BJ (cell line): ENCODE results near the gene MTURN. TPM values are rescaled to one million over a fixed set of nuclear protein-coding genes. Genes with fewer than 3 reads are reported as not detected.
A peak's percentile ranks its signal among the peaks of the same experiment; 100 is the strongest.

Source experiments
- CTCF ChIA-PET: fragments of 350-600 bp; formaldehyde crosslinking; extraction: SDS; loops from one replicate; lab custom pipeline; 2021; ENCODE audit warnings: antibody characterized with exemption, inconsistent platforms; lab: Yijun Ruan, JAX
- POLR2A ChIA-PET: fragments of 300-600 bp; sonication (Branson Sonifier 250); formaldehyde crosslinking; extraction: SDS; loops from one replicate; lab custom pipeline; 2021; ENCODE audit warnings: antibody characterized with exemption; lab: Charles Lee
- DNase-seq: peaks from one replicate; pipeline ENCODE4 v3.0.0-alpha.2; 2011; ENCODE audit warnings: low read depth
- H3K27me3 ChIP-seq: 2 replicates; pipeline ENCODE4 v1.6.0; 2011; ENCODE audit warnings: low read length; ENCODE audit not compliant: control insufficient read depth, insufficient read depth
- H3K36me3 ChIP-seq: 2 replicates; pipeline ENCODE4 v1.5.1; 2011; ENCODE audit warnings: low read length; ENCODE audit not compliant: control insufficient read depth, insufficient read depth
- H3K4me3 ChIP-seq: 2 replicates; pipeline ENCODE4 v1.5.1; 2011; ENCODE audit warnings: low read depth, mild to moderate bottlenecking, control low read depth, low read length
- polyA plus RNA-seq: library from polyadenylated mRNA; depleted of rRNA; stranded (reverse); fragments of >200 nt; gene quantifications from 2 replicates; pipeline ENCODE4 v1.2.3, GENCODE V29; 2011
- TF ChIP-seq, protein P1 (sequence below): IDR thresholded peaks from 2 replicates; pipeline ENCODE4 v1.5.1; 2011; ENCODE audit warnings: low read depth, mild to moderate bottlenecking, control low read depth, inconsistent platforms, low read length, moderate library complexity; ENCODE audit not compliant: insufficient read depth

Gene MTURN
- polyA plus RNA-seq, 1 experiment = 7.0 TPM

DNA sequence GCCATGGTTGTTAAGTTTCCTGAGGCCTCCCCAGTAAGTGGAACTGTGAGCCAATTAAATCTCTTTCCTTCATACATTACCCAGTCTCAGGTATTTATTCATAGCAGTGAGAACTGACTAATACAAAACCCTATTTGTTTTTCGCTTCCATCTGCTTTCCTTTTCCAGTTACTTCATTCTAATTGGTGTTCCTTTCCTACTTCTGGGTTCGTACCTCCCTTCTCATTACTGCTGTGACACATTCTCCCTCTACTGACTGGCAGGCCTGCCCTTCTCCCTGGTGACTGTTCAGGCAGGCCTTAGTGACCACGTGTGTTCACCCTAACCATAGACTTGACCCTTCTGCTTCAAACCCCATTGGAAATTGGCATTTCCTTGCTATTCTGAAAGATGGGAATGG is 37.7 kb downstream of the MTURN start:
- Histone ChIP-seq H3K4me3 (no peak overlapping the region), H3K27me3 (no peaks in the 10 kb centered on the region), H3K36me3 (no peaks in the 10 kb centered on the region)
- ChIA-PET POLR2A (no interaction called here), CTCF (interaction anchor here (3.0 kb wide), 1 partner anchor 8 kb away, joined by 16 read pairs; no protein-coding TSS in a partner anchor)
- TF ChIP-seq, protein P1, sequence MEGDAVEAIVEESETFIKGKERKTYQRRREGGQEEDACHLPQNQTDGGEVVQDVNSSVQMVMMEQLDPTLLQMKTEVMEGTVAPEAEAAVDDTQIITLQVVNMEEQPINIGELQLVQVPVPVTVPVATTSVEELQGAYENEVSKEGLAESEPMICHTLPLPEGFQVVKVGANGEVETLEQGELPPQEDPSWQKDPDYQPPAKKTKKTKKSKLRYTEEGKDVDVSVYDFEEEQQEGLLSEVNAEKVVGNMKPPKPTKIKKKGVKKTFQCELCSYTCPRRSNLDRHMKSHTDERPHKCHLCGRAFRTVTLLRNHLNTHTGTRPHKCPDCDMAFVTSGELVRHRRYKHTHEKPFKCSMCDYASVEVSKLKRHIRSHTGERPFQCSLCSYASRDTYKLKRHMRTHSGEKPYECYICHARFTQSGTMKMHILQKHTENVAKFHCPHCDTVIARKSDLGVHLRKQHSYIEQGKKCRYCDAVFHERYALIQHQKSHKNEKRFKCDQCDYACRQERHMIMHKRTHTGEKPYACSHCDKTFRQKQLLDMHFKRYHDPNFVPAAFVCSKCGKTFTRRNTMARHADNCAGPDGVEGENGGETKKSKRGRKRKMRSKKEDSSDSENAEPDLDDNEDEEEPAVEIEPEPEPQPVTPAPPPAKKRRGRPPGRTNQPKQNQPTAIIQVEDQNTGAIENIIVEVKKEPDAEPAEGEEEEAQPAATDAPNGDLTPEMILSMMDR = no peak
- no peak for DNase-seq

DNA sequence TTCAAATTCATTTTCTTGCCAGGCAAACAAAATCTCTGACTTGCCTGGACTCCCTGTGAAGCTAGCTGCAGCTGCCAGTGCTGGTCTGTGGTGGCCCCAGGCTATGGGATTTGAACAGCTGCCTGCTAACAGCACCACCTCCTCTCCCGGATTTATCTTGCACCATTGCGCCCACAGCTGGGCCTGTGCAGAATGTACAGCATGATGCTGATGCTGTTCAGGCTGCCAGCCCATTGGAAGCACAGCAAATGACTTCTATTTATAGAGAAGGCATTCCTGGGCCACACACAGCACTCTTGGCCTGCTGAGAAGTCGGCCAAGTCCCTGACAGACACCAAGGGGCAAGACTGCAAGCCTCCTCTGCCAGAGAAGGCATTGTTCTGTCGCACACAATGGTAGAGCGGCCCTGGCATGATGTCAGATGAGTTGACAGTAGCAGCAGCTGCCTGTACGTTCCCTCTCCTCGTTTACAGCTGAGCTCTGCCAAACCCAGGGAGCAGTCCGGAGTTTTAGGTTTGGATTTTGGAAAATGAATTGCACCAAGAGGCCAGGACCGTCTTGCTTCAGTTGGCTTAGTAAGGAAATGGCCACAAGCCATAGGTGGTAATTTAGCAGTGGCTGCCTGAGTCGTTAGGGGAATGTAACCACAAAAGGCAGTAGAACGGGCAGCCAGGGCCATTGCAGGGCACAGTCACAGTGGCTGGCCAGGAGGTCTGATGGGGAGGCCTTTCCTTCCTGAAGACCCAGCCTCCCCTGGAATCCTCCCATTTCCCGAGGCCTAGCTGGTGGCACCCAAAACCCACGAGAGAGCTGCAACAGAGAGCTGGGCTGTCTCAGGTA is 38.5 kb downstream of the MTURN start:
- Histone ChIP-seq H3K27me3 (no peaks in the 10 kb centered on the region), H3K4me3 (no peak overlapping the region), H3K36me3 (no peaks in the 10 kb centered on the region)
- CTCF ChIA-PET = interaction anchor here (0.9 to 3.0 kb wide), 2 partner anchors 9 to 11 kb away, joined by 3 to 16 read pairs; no protein-coding TSS in a partner anchor
- POLR2A ChIA-PET = no interaction called here
- peak; percentile 95 for DNase-seq
- TF ChIP-seq, protein P1 = peak; percentile 62

DNA sequence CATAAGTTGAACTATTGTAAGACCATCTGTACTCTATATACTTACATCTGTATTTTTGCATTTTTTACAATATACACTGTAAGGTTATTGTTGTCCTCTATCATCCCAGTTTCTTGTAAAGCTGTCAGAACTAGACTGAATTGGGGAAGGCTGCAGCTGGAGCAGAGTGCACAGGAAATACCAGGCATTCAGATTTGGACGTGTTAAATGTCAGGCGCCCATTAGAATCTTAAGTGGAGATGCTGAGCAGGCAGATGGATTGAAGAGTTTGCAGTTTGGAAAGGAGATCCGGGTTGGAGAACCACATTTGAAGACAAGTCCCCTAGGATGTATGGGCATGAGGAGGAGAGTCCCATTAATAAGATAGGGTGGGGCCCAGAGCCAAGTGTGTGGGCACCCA is 40.4 kb downstream of the MTURN start:
- no peaks in the 10 kb centered on the region for H3K36me3 ChIP-seq
- H3K27me3 ChIP-seq = no peaks in the 10 kb centered on the region
- H3K4me3 ChIP-seq = no peak overlapping the region
- POLR2A ChIA-PET = no interaction called here
- CTCF ChIA-PET = interaction anchor here (0.7 to 3.0 kb wide), 3 partner anchors 11 to 390 kb away, joined by 3 to 16 read pairs (median 3); no protein-coding TSS in a partner anchor
- no peak for DNase-seq
- TF ChIP-seq, protein P1 = no peak

DNA sequence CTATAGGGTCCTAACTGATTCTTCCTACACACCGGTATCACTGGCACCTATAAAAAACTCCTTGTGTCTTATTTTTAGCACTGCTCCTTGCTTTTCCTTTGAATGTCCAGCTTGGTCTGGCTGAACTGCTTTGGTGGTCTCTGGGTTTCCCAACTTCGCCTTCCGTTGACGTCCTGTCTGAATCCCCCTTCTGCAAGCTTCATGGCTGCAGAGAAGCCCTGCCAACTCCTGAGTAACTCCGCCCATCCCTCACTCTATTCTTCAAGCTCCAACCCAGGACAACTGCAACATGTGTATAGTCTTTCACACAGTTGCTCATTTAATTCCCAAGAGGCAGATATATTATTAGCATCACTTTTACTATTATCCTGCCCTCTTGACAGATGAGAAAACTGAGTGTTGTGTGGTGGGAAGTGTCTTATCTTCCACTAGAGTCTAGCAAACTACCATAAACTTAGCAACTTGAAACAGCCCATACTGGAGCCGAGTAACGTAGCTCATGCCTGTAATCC is 40.9 kb downstream of the MTURN start:
- POLR2A ChIA-PET = no interaction called here
- CTCF ChIA-PET = interaction anchor here (0.9 to 1.1 kb wide), 3 partner anchors 11 to 94 kb away, joined by 3 to 4 read pairs (median 3); no protein-coding TSS in a partner anchor
- Histone ChIP-seq H3K36me3 (no peaks in the 10 kb centered on the region), H3K27me3 (no peaks in the 10 kb centered on the region), H3K4me3 (no peak overlapping the region)
- DNase-seq = no peak
- TF ChIP-seq, protein P1 = no peak

DNA sequence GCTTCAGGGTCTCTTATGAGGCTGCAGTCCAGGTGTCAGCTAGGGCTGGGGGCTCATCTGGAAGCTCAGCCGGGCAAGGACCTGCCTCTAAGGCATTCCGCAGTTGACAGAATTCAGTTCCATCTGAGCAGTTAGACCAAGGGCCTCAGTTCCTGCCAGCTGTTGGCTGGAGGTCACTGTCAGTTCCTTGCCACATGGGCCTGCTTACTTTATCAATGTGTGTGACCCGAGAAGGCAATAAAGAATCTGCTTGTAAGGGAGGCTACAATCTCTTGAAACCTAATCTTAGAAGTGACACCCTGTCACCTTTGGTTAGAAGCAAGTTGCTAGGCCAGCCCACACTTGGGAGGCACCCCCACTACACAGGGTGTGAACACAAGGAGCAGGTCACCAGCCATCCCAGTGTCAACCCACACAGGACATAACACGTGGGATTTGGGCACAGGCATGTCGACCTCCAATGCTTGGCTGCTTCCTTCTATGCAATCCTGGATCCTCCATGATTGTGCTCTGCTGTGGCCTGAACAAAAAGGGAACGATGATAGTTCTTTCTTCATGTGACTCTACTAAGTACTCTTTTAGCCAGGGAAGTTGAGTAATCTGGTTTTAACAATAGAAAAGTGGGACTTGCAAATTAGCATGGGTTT is 41.8 kb downstream of the MTURN start:
- CTCF ChIA-PET = interaction anchor here (0.9 kb wide), 2 partner anchors 12 to 93 kb away, joined by 3 to 4 read pairs; no protein-coding TSS in a partner anchor
- H3K36me3 ChIP-seq = no peaks in the 10 kb centered on the region
- no peak for DNase-seq

More for the DNA sequence above, 41.8 kb downstream of the MTURN start:
- Histone ChIP-seq H3K27me3 (no peaks in the 10 kb centered on the region), H3K4me3 (no peak overlapping the region)
- POLR2A ChIA-PET = no interaction called here
- TF ChIP-seq, protein P1 = no peak
